Hair follicle dermal papilla cell (primary cell): ENCODE data around the gene GGA1. TPM values are rescaled to one million over a fixed set of nuclear protein-coding genes. Genes with fewer than 3 reads are reported as not detected.

Experiments used
- small RNA-seq: library from RNA; depleted of rRNA; stranded (forward); fragments of <200 nt; gene quantifications from one replicate; pipeline ENCODE3, GENCODE V24; 2012
- total RNA-seq: library from RNA; depleted of rRNA; stranded (reverse); fragments of >200 nt; gene quantifications from 2 replicates; pipeline ENCODE4 v1.2.3, GENCODE V29; 2012

Gene GGA1
- 34.5 and 43.8 TPM in 2 replicates for total RNA-seq

GRCh38 chr22:37608477-37609239, at the start of gene GGA1:
GGA1 (plus strand) TSS chr22:37608834; CDS start chr22:37608861, 27 bp downstream.

GRCh38 chr22:37559901-37560607, 48.6 kb upstream of the GGA1 start, which contains the start of gene CDC42EP1:
CDC42EP1 (plus strand) TSS chr22:37560480; CDS start chr22:37566350, 5,870 bp downstream.

GRCh38 chr22:37639070-37639760, 30.6 kb downstream of the GGA1 start, which contains the start of gene SH3BP1:
SH3BP1 (plus strand) TSS chr22:37639669; CDS start chr22:37639788, 119 bp downstream.

GRCh38 chr22:37658133-37659065, 49.8 kb downstream of the GGA1 start, which contains the start of gene PDXP:
PDXP (plus strand) TSS chr22:37658723; CDS start chr22:37658783, 60 bp downstream.

GRCh38 chr22:37674951-37675929, 66.6 kb downstream of the GGA1 start, which contains the start of gene LGALS1:
LGALS1 (plus strand) TSS chr22:37675636; CDS start chr22:37675703, 67 bp downstream.

Small RNA genes within 50 kb of the gene (small RNA-seq; reads per million reads assigned to genes)
- gene RF00017 (not detected), gene RN7SL385P (not detected)

Other genes starting within 250 kb of the GGA1 start
- gene ELFN2, start 181.4 kb upstream of the GGA1 start, total RNA-seq, result under 0.01 TPM in 1 of 2 replicates, not detected in the other
- 0.16 TPM in 1 of 2 replicates, not detected in the other for gene MFNG, start 122.5 kb upstream of the GGA1 start, total RNA-seq
- gene CARD10, start 89.4 kb upstream of the GGA1 start, total RNA-seq, result 11.9 and 17.4 TPM in 2 replicates
- 41.7 and 53.3 TPM in 2 replicates for gene CDC42EP1, start 48.4 kb upstream of the GGA1 start, total RNA-seq
- not detected in 2 replicates for gene LGALS2, start 28.7 kb upstream of the GGA1 start, total RNA-seq
- 4.0 and 5.4 TPM in 2 replicates for gene SH3BP1, start 30.8 kb downstream of the GGA1 start, total RNA-seq
- gene PDXP, start 49.9 kb downstream of the GGA1 start, total RNA-seq, result 4.6 and 5.5 TPM in 2 replicates
- gene LGALS1, start 66.8 kb downstream of the GGA1 start, total RNA-seq, result 3,488 and 6,007 TPM in 2 replicates
- gene NOL12, start 77.5 kb downstream of the GGA1 start, total RNA-seq, result 9.6 and 13.8 TPM in 2 replicates
- gene TRIOBP, start 88.2 kb downstream of the GGA1 start, total RNA-seq, result 103 and 138 TPM in 2 replicates
- 20.6 and 21.0 TPM in 2 replicates for gene GCAT, start 199.1 kb downstream of the GGA1 start, total RNA-seq
- gene GALR3, start 214.5 kb downstream of the GGA1 start, total RNA-seq, result not detected in 2 replicates
- gene ANKRD54, start 235.5 kb downstream of the GGA1 start, total RNA-seq, result 27.9 and 39.4 TPM in 2 replicates
- 376 and 379 TPM in 2 replicates for gene EIF3L, start 240.6 kb downstream of the GGA1 start, total RNA-seq